ENCODE results near the gene PDZD4.

PDZD4 gene

GRCh38 chrX:153770601-153771414, 59.5 kb downstream of the PDZD4 start:
- no peak for DNase-seq (ENCODE audit: low spot score)

- DNase-seq (ENCODE audit: low spot score): no peak
Measured at GRCh38 chrX:153769865-153770600, 60.3 kb downstream of the PDZD4 start.

GRCh38 chrX:153769158-153769864, 61.0 kb downstream of the PDZD4 start:
- DNase-seq (ENCODE audit: low spot score): no peak

GRCh38 chrX:153768311-153769157, 61.8 kb downstream of the PDZD4 start:
- no peak for DNase-seq (ENCODE audit: low spot score)

- no peak for DNase-seq (ENCODE audit: low spot score)
Measured at GRCh38 chrX:153767674-153768055, 62.7 kb downstream of the PDZD4 start.

GRCh38 chrX:153766871-153767673, 63.3 kb downstream of the PDZD4 start:
- no peak for DNase-seq (ENCODE audit: low spot score)

- peak; percentile 74 for DNase-seq (ENCODE audit: low spot score)
Measured at GRCh38 chrX:153766098-153766817, 64.1 kb downstream of the PDZD4 start.

GRCh38 chrX:153765138-153766079, 64.9 kb downstream of the PDZD4 start:
- peak; percentile 93 for DNase-seq (ENCODE audit: low spot score)

GRCh38 chrX:153764786-153765137, 65.6 kb downstream of the PDZD4 start:
- no peak for DNase-seq (ENCODE audit: low spot score)

GRCh38 chrX:153763989-153764755, 66.2 kb downstream of the PDZD4 start, which contains the start of gene PLXNB3:
PLXNB3 (plus strand) TSS chrX:153764249; CDS start chrX:153765536, 1,287 bp downstream.
- DNase-seq (ENCODE audit: low spot score): peak; percentile 86

- no peak for DNase-seq (ENCODE audit: low spot score)
Measured at GRCh38 chrX:153763298-153763932, 66.9 kb downstream of the PDZD4 start.

GRCh38 chrX:153762626-153763173, 67.6 kb downstream of the PDZD4 start:
- DNase-seq (ENCODE audit: low spot score): no peak

GRCh38 chrX:153761863-153762262, 68.5 kb downstream of the PDZD4 start:
- no peak for DNase-seq (ENCODE audit: low spot score)

GRCh38 chrX:153755136-153755535, 75.2 kb downstream of the PDZD4 start:
- DNase-seq (ENCODE audit: low spot score): no peak
